A549 (cell line): ENCODE results near the gene DNAJC5. TPM values are rescaled to one million over a fixed set of nuclear protein-coding genes. Genes with fewer than 3 reads are reported as not detected.

Experiments
- ATAC-seq, 2 experiments: fragments of 200-7000 bp in 1 of 2; fragments of >200 bp in 1 of 2; cut with Nextera tagmentation in 1 of 2; cut with Tn5 transposase in 1 of 2; 3 replicates each; pipeline versions ENCODE4 v1.8.0 to v1.9.1; 2018 to 2020; ENCODE audit warnings: mild to moderate bottlenecking in 1 of 2, moderate library complexity in 1 of 2
- CTCF ChIA-PET: fragments of 300-600 bp; sonication (Branson Sonifier 250); formaldehyde crosslinking; extraction: SDS; loops from one replicate; lab custom pipeline; 2021; ENCODE audit warnings: antibody characterized with exemption, inconsistent platforms; lab: Yijun Ruan, JAX
- POLR2A ChIA-PET: fragments of 350-600 bp; formaldehyde crosslinking; extraction: SDS; loops from one replicate; lab custom pipeline; 2021; ENCODE audit warnings: antibody characterized with exemption, inconsistent platforms; lab: Yijun Ruan, JAX
- DNase-seq, 2 experiments: peaks; one replicate each; pipeline versions ENCODE4 v3.0.0 to v3.0.0-alpha.2; 2011 to 2016; ENCODE audit warnings: low read depth in 1 of 2, low spot score in 1 of 2
- FAIRE-seq: peaks from 2 replicates; lab custom pipeline; 2011; peaks lifted over from hg19 to GRCh38; lab: Jason Lieb, UNC
- H3K27ac ChIP-seq, 2 experiments: fragments of >200 bp; sonication (Bioruptor Twin); formaldehyde crosslinking; 3 replicates each; pipeline ENCODE4 v1.5.1; 2016 to 2017
- H3K4me1 ChIP-seq: fragments of >200 bp; sonication (Bioruptor Twin); formaldehyde crosslinking; 3 replicates; pipeline ENCODE4 v1.6.1; 2016
- H3K4me2 ChIP-seq: fragments of >200 bp; sonication (Bioruptor Twin); formaldehyde crosslinking; 3 replicates; pipeline ENCODE4 v1.6.1; 2016
- H3K4me3 ChIP-seq: fragments of >200 bp; sonication (Bioruptor Twin); formaldehyde crosslinking; 3 replicates; pipeline ENCODE4 v1.5.1; 2016
- H3K9me3 ChIP-seq: fragments of >200 bp; sonication (Bioruptor Twin); formaldehyde crosslinking; 3 replicates; pipeline ENCODE4 v1.6.1; 2016
- ATOH8 ChIP-seq: fragments of 250-450 bp; sonication (Bioruptor Pico); IDR thresholded peaks from 2 replicates; pipeline ENCODE4 v1.5.0; 2020; ENCODE audit warnings: low read depth, mild to moderate bottlenecking, moderate library complexity
- BCL3 ChIP-seq: fragments of >200 bp; sonication (Bioruptor Twin); formaldehyde crosslinking; IDR thresholded peaks from 3 replicates; pipeline ENCODE4 v1.6.1; 2016
- BHLHE40 ChIP-seq: IDR thresholded peaks from 2 replicates; pipeline ENCODE4 v1.6.1; 2012; ENCODE audit warnings: low read depth, low read length, inconsistent platforms
- CBX2 ChIP-seq: fragments of 200-600 bp; sonication (generic); IDR thresholded peaks from 2 replicates; pipeline ENCODE4 v1.6.1; 2016; ENCODE audit warnings: low read depth, mild to moderate bottlenecking, borderline replicate concordance
- CHD2 ChIP-seq: fragments of 150-350 bp; IDR thresholded peaks from 2 replicates; pipeline ENCODE4 v1.6.1; 2014; ENCODE audit warnings: low read length; ENCODE audit not compliant: partially characterized antibody
- EHF ChIP-seq: fragments of 250-450 bp; sonication (Bioruptor Pico); IDR thresholded peaks from 2 replicates; pipeline ENCODE4 v1.5.0; 2020; ENCODE audit warnings: mild to moderate bottlenecking
- EP300 ChIP-seq, 2 experiments: fragments of >200 bp; sonication (Bioruptor Twin); formaldehyde crosslinking; IDR thresholded peaks; 2 replicates in 1 of 2; 3 replicates in 1 of 2; pipeline ENCODE4 v1.6.1; 2016 to 2017
- ESRRA ChIP-seq: fragments of 150-350 bp; IDR thresholded peaks from 2 replicates; pipeline ENCODE4 v1.6.1; 2014; ENCODE audit warnings: mild to moderate bottlenecking, low read length, borderline replicate concordance
- FOSB ChIP-seq: fragments of 250-450 bp; sonication (Bioruptor Pico); IDR thresholded peaks from 2 replicates; pipeline ENCODE4 v1.5.0; 2020; ENCODE audit warnings: mild to moderate bottlenecking, moderate library complexity
- FOSL2 ChIP-seq, 2 experiments: fragments of 450-650 bp in 1 of 2; fragments of >200 bp in 1 of 2; sonication (Bioruptor Twin) in 1 of 2; formaldehyde crosslinking; IDR thresholded peaks; 2 replicates each; pipeline versions ENCODE4 v1.5.0 to v1.6.1; 2016 to 2020; ENCODE audit warnings: mild to moderate bottlenecking in 1 of 2, moderate library complexity in 1 of 2
- FOXS1 ChIP-seq: fragments of 250-450 bp; sonication (Bioruptor Pico); IDR thresholded peaks from 2 replicates; pipeline ENCODE4 v1.5.0; 2020; ENCODE audit warnings: mild to moderate bottlenecking, moderate library complexity
- GATA3 ChIP-seq: IDR thresholded peaks from 2 replicates; pipeline ENCODE4 v1.6.1; 2012; ENCODE audit warnings: borderline replicate concordance
- HDAC2 ChIP-seq: fragments of 200-600 bp; sonication (generic); IDR thresholded peaks from 2 replicates; pipeline ENCODE4 v1.6.1; 2016
- HES2 ChIP-seq: fragments of >200 bp; sonication (Bioruptor Twin); formaldehyde crosslinking; IDR thresholded peaks from 2 replicates; pipeline ENCODE4 v1.6.1; 2016
- HEYL ChIP-seq: fragments of 250-450 bp; sonication (Bioruptor Pico); IDR thresholded peaks from 2 replicates; pipeline ENCODE4 v1.8.0; 2021; ENCODE audit warnings: mild to moderate bottlenecking, moderate library complexity
- HOXA7 ChIP-seq: fragments of 250-450 bp; sonication (Bioruptor Pico); IDR thresholded peaks from 2 replicates; pipeline ENCODE4 v1.5.0; 2020; ENCODE audit warnings: mild to moderate bottlenecking, moderate library complexity
- JUN ChIP-seq, 2 experiments: fragments of >200 bp; sonication (Bioruptor Twin); formaldehyde crosslinking; IDR thresholded peaks; 2 replicates in 1 of 2; 3 replicates in 1 of 2; pipeline ENCODE4 v1.6.1; 2016 to 2017
- JUNB ChIP-seq: fragments of >200 bp; sonication (Bioruptor Twin); formaldehyde crosslinking; IDR thresholded peaks from 2 replicates; pipeline ENCODE4 v1.6.1; 2016
- MAFK ChIP-seq: fragments of 450-650 bp; IDR thresholded peaks from 2 replicates; pipeline ENCODE4 v1.6.1; 2014; ENCODE audit not compliant: partially characterized antibody
- MAZ ChIP-seq: fragments of 150-350 bp; IDR thresholded peaks from 2 replicates; pipeline ENCODE4 v1.6.1; 2014; ENCODE audit warnings: antibody characterized with exemption, low read depth, low read length, borderline replicate concordance
- NFE2L2 ChIP-seq: fragments of 150-350 bp; conservative IDR thresholded peaks from 2 replicates; pipeline ENCODE4 v1.6.1; 2014; ENCODE audit warnings: low read length
- NPAS2 ChIP-seq: fragments of 250-450 bp; sonication (Bioruptor Pico); IDR thresholded peaks from 2 replicates; pipeline ENCODE4 v1.8.0; 2022; ENCODE audit warnings: mild to moderate bottlenecking, moderate library complexity, borderline replicate concordance
- PHF8 ChIP-seq: fragments of 200-600 bp; sonication (generic); IDR thresholded peaks from 2 replicates; pipeline ENCODE4 v1.6.1; 2016; ENCODE audit warnings: low read depth, mild to moderate bottlenecking, antibody characterized with exemption, moderate library complexity, borderline replicate concordance
- POLR2A ChIP-seq: IDR thresholded peaks from 2 replicates; pipeline ENCODE4 v1.6.1; 2012; ENCODE audit warnings: mild to moderate bottlenecking, low read length
- POLR2AphosphoS2 ChIP-seq: conservative IDR thresholded peaks from 2 replicates; pipeline ENCODE4 v1.6.1; 2012; ENCODE audit warnings: low read length, improper control_type of control experiment, inconsistent platforms
- RAD21 ChIP-seq, 2 experiments: fragments of >200 bp in 1 of 2; sonication (Bioruptor Twin) in 1 of 2; formaldehyde crosslinking in 1 of 2; IDR thresholded peaks in 1 of 2; conservative IDR thresholded peaks in 1 of 2; 2 replicates in 1 of 2; 3 replicates in 1 of 2; pipeline ENCODE4 v1.6.1; 2012 to 2018; ENCODE audit warnings: inconsistent platforms in 1 of 2
- REST ChIP-seq: fragments of 200-600 bp; sonication (generic); IDR thresholded peaks from 2 replicates; pipeline ENCODE4 v1.6.1; 2016; ENCODE audit warnings: antibody characterized with exemption, mild to moderate bottlenecking, moderate library complexity
- RFX5 ChIP-seq: fragments of 450-650 bp; IDR thresholded peaks from 2 replicates; pipeline ENCODE4 v1.7.1; 2014; ENCODE audit warnings: antibody characterized with exemption, mild to moderate bottlenecking, moderate library complexity
- RNF2 ChIP-seq: fragments of 200-600 bp; sonication (generic); IDR thresholded peaks from 2 replicates; pipeline ENCODE4 v1.6.1; 2016; ENCODE audit warnings: low read depth, mild to moderate bottlenecking, antibody characterized with exemption, moderate library complexity, borderline replicate concordance
- SREBF2 ChIP-seq: fragments of 450-650 bp; IDR thresholded peaks from 2 replicates; pipeline ENCODE4 v1.6.1; 2014; ENCODE audit warnings: mild to moderate bottlenecking, moderate library complexity
- TFCP2L1 ChIP-seq: fragments of 250-450 bp; sonication (Bioruptor Pico); IDR thresholded peaks from 2 replicates; pipeline ENCODE4 v1.5.0; 2021; ENCODE audit warnings: mild to moderate bottlenecking
- USF2 ChIP-seq: fragments of 450-650 bp; IDR thresholded peaks from 2 replicates; pipeline ENCODE4 v1.6.1; 2014; ENCODE audit warnings: antibody characterized with exemption
- ZC3H11A ChIP-seq: fragments of 450-650 bp; IDR thresholded peaks from 2 replicates; pipeline ENCODE4 v1.6.1; 2014; ENCODE audit warnings: antibody characterized with exemption, mild to moderate bottlenecking
- ZFP36 ChIP-seq: fragments of 450-650 bp; IDR thresholded peaks from 2 replicates; pipeline ENCODE4 v1.6.1; 2014; ENCODE audit warnings: borderline replicate concordance; ENCODE audit not compliant: partially characterized antibody
- ZSCAN20 ChIP-seq: fragments of 250-450 bp; sonication (Bioruptor Pico); IDR thresholded peaks from 2 replicates; pipeline ENCODE4 v1.8.0; 2022; ENCODE audit warnings: mild to moderate bottlenecking, moderate library complexity
- WGBS: methylation state at CpG from one replicate; pipeline ENCODE4 v1.1.6; 2017; ENCODE audit errors: missing lambda C conversion rate; 5-methylcytosine and 5-hydroxymethylcytosine counted together
- polyA plus RNA-seq, 4 experiments: library from polyadenylated mRNA; depleted of rRNA in 3 of 4; stranded (reverse); fragments of >200 nt; fragmentation: RNase III in 1 of 4; extraction: RNeasy Plus Mini Kit Qiagen cat#74134 plus additional on column Dnase treatment in 1 of 4; gene quantifications; 2 replicates in 3 of 4; 3 replicates in 1 of 4; pipeline ENCODE4 v1.2.3, GENCODE V29; 2011 to 2017

DNAJC5 gene
- polyA plus RNA-seq, 2 of the 4 experiments (the other 2 are of a cell fraction): 20.4 to 23.2 TPM

- Histone ChIP-seq H3K9me3 (no peaks in the 10 kb centered on the region), H3K27ac (peak within 1 kb of the TSS; percentile 94 to 95), H3K4me2 (peak within 1 kb of the TSS; percentile 87), H3K4me1 (peaks cover 34% of the 10 kb centered on the region), H3K4me3 (peak within 1 kb of the TSS; percentile 93)
- 3% methylated on average over 21 of the region's 75 CpGs for WGBS
- ATAC-seq (peak; percentile 84 to 87), FAIRE-seq (no peak), DNase-seq (peak; percentile 92 to 97)
- CTCF ChIA-PET: interaction anchor here (0.5 to 3.3 kb wide), 45 partner anchors 8 to 529 kb away, joined by 3 to 27 read pairs (median 4); partner anchors contain the start of genes C20orf204, OPRL1, PTK6 and RGS19
- POLR2A ChIA-PET: interaction anchor here (0.5 to 1.6 kb wide), 32 partner anchors 9 to 461 kb away, joined by 3 to 17 read pairs (median 4); partner anchors contain the start of genes ABHD16B, ARFRP1, GMEB2 and OPRL1
- TF ChIP-seq ATOH8 (CRISPR knock-in tag) (no peak), TFCP2L1 (CRISPR knock-in tag) (no peak), MAFK (no peak), RFX5 (no peak), USF2 (no peak), HEYL (no peak), MAZ (no peak), FOXS1 (CRISPR knock-in tag) (no peak), SREBF2 (no peak), CHD2 (no peak), NPAS2 (CRISPR knock-in tag) (no peak), HES2 (no peak), HDAC2 (no peak), BHLHE40 (no peak), ZSCAN20 (CRISPR knock-in tag) (no peak), POLR2AphosphoS2 (no peak), EP300 (IDR thresholded peaks at IDR 0.05) (no peak), ZC3H11A (no peak), JUN (IDR thresholded peaks at IDR 0.05) (peak; percentile 57 to 87; a peak in 4 of 5 replicates), RAD21 (conservative IDR thresholded peaks at IDR 0.05 in 1 of 2, IDR thresholded peaks at IDR 0.05 in 1 of 2) (peak; percentile 30 to 51; a peak in 4 of 5 replicates), PHF8 (peak; percentile 95), ZFP36 (no peak), HOXA7 (CRISPR knock-in tag) (no peak), GATA3 (no peak), BCL3 (peak; percentile 77; the same call in 1 of the 3 replicates), RNF2 (no peak), JUNB (no peak), FOSB (no peak), CBX2 (no peak), FOSL2 (IDR thresholded peaks at IDR 0.05) (no peak), FOSL2 (CRISPR knock-in tag; IDR thresholded peaks at IDR 0.05) (no peak), NFE2L2 (no peak), EHF (CRISPR knock-in tag) (no peak), ESRRA (no peak), REST (peak; percentile 58; the same call in 1 of the 2 replicates), POLR2A (peak; percentile 68)
Measured at GRCh38 chr20:63980806-63981728, 86.1 kb downstream of the DNAJC5 start, which contains the start of gene PRPF6. TSS of gene PRPF6 (plus strand) at chr20:63981132. CDS start at chr20:63981246, 114 bp downstream.
